NCI-H2196 treated with DMSO at 0.1 percent for 48 hours (cell line): ENCODE measurements around the gene ATP8A2.
"Not testable (repeated sequence)": the region's sequence is repeated elsewhere in the genome, so short reads cannot be mapped to it uniquely, and the experiment has no call there.

Source experiments
- DNase-seq: peaks from one replicate; lab custom pipeline; 2025; ENCODE audit not compliant: unreplicated experiment; lab: John Stamatoyannopoulos, UW

ATP8A2 gene

GRCh38 chr13:25457566-25457965 lies 85.8 kb downstream of the ATP8A2 start:
- no peak for DNase-seq

GRCh38 chr13:25462301-25463125 lies 90.7 kb downstream of the ATP8A2 start:
- no peak for DNase-seq

- no peak for DNase-seq
Observed at GRCh38 chr13:25463496-25463895, 91.7 kb downstream of the ATP8A2 start.

- DNase-seq: no peak
Observed at GRCh38 chr13:25466880-25467279, 95.1 kb downstream of the ATP8A2 start.

- DNase-seq: peak; percentile 9
Observed at GRCh38 chr13:25468325-25469168, 96.8 kb downstream of the ATP8A2 start.

- no peak for DNase-seq
Observed at GRCh38 chr13:25469169-25469525, 97.4 kb downstream of the ATP8A2 start.

GRCh38 chr13:25473864-25474263 lies 102.1 kb downstream of the ATP8A2 start:
- no peak for DNase-seq

GRCh38 chr13:25478186-25478585 lies 106.4 kb downstream of the ATP8A2 start:
- no peak for DNase-seq

- no peak for DNase-seq
Observed at GRCh38 chr13:25489238-25489637, 117.5 kb downstream of the ATP8A2 start.

- no peak for DNase-seq
Observed at GRCh38 chr13:25490236-25490635, 118.5 kb downstream of the ATP8A2 start.

- peak; percentile 12 for DNase-seq
Observed at GRCh38 chr13:25493931-25494640, 122.3 kb downstream of the ATP8A2 start.

GRCh38 chr13:25494698-25495411 lies 123.1 kb downstream of the ATP8A2 start:
- DNase-seq: peak; percentile 35

- no peak for DNase-seq
Observed at GRCh38 chr13:25501231-25501630, 129.5 kb downstream of the ATP8A2 start.

GRCh38 chr13:25502031-25502430 lies 130.3 kb downstream of the ATP8A2 start:
- DNase-seq: no peak

- DNase-seq: no peak
Observed at GRCh38 chr13:25502551-25502950, 130.8 kb downstream of the ATP8A2 start.

GRCh38 chr13:25503856-25504255 lies 132.1 kb downstream of the ATP8A2 start:
- no peak for DNase-seq

- no peak for DNase-seq
Observed at GRCh38 chr13:25507841-25508240, 136.1 kb downstream of the ATP8A2 start.

- DNase-seq: not testable (repeated sequence)
Observed at GRCh38 chr13:25513060-25513459, 141.3 kb downstream of the ATP8A2 start.

- DNase-seq: no peak
Observed at GRCh38 chr13:25518441-25518840, 146.7 kb downstream of the ATP8A2 start.

- DNase-seq: no peak
Observed at GRCh38 chr13:25525884-25526283, 154.1 kb downstream of the ATP8A2 start.

GRCh38 chr13:25528266-25528665 lies 156.5 kb downstream of the ATP8A2 start:
- no peak for DNase-seq
